CD14-positive monocyte (primary cell): ENCODE measurements around the gene NECAB2. TPM values are rescaled to one million over a fixed set of nuclear protein-coding genes. Genes with fewer than 3 reads are reported as not detected.

Experiments
- DNase-seq, 3 donors: peaks; one replicate each; pipeline ENCODE4 v3.0.0-alpha.2; 2011 to 2022
- H2AFZ ChIP-seq: 2 replicates; pipeline ENCODE4 v1.6.0; 2012; ENCODE audit warnings: mild to moderate bottlenecking, low read depth, low read length, inconsistent platforms; ENCODE audit not compliant: insufficient read depth, poor library complexity, severe bottlenecking
- H3K27ac ChIP-seq, 2 donors: 1 replicate in 1 of 2; 2 replicates in 1 of 2; pipeline ENCODE4 v1.5.1; 2012 to 2013; ENCODE audit warnings: low read length in 2 of 2, control low read depth in 1 of 2, inconsistent platforms in 1 of 2, low read depth in 1 of 2, mild to moderate bottlenecking in 1 of 2
- H3K27me3 ChIP-seq, 2 donors: one replicate each; pipeline versions ENCODE4 v1.6.0 to v1.6.1; 2011 to 2013; ENCODE audit warnings: low read length in 2 of 2; ENCODE audit not compliant: control insufficient read depth in 2 of 2, insufficient read depth in 2 of 2
- H3K36me3 ChIP-seq, 2 donors: replicated peaks in 1 of 2; 1 replicate in 1 of 2; 2 replicates in 1 of 2; pipeline versions ENCODE4 v1.5.1 to v1.6.1; 2012 to 2013; ENCODE audit warnings: low read length in 2 of 2, control low read depth in 1 of 2, inconsistent platforms in 1 of 2, mild to moderate bottlenecking in 1 of 2; ENCODE audit not compliant: insufficient read depth in 2 of 2, control insufficient read depth in 1 of 2
- H3K4me1 ChIP-seq, 2 donors: 1 replicate in 1 of 2; 2 replicates in 1 of 2; pipeline versions ENCODE4 v1.5.1 to v1.6.1; 2012 to 2013; ENCODE audit warnings: low read length in 2 of 2, control low read depth in 1 of 2, inconsistent platforms in 1 of 2, mild to moderate bottlenecking in 1 of 2, moderate library complexity in 1 of 2; ENCODE audit not compliant: insufficient read depth in 2 of 2, control insufficient read depth in 1 of 2
- H3K4me2 ChIP-seq: replicated peaks from 2 replicates; pipeline ENCODE3; 2012; ENCODE audit warnings: low read length, moderate library complexity, mild to moderate bottlenecking; ENCODE audit not compliant: poor library complexity, severe bottlenecking; ENCODE audit errors: extremely low read depth
- H3K4me3 ChIP-seq, 3 experiments: fragments of 200-600 bp in 1 of 3; sonication (generic) in 1 of 3; replicated peaks in 1 of 3; 1 replicate in 2 of 3; 2 replicates in 1 of 3; pipeline ENCODE4 v1.5.1; 2011 to 2013; ENCODE audit warnings: low read length in 3 of 3, mild to moderate bottlenecking in 3 of 3, control low read depth in 2 of 3, low read depth in 2 of 3, inconsistent platforms in 1 of 3, moderate library complexity in 1 of 3
- H3K79me2 ChIP-seq: 2 replicates; pipeline ENCODE4 v1.6.0; 2012; ENCODE audit warnings: mild to moderate bottlenecking, control low read depth, inconsistent platforms, low read length, moderate library complexity; ENCODE audit not compliant: insufficient read depth
- H3K9ac ChIP-seq: 2 replicates; pipeline ENCODE4 v1.6.0; 2017; ENCODE audit warnings: low read length, mild to moderate bottlenecking; ENCODE audit not compliant: insufficient read depth, poor library complexity, severe bottlenecking
- H3K9me3 ChIP-seq, 2 donors: replicated peaks in 1 of 2; 1 replicate in 1 of 2; 2 replicates in 1 of 2; pipeline versions ENCODE4 v1.5.1 to v1.6.1; 2012 to 2013; ENCODE audit warnings: low read length in 2 of 2, control low read depth in 1 of 2; ENCODE audit not compliant: control insufficient read depth in 1 of 2, insufficient read depth in 1 of 2
- H4K20me1 ChIP-seq: 2 replicates; pipeline ENCODE4 v1.6.0; 2012; ENCODE audit warnings: mild to moderate bottlenecking, low read length, control low read depth, moderate library complexity; ENCODE audit not compliant: insufficient read depth
- H3K27ac Mint-ChIP-seq, 7 donors: one replicate each; pipeline ENCODE4 v1.8.0; 2020; ENCODE audit warnings: mild to moderate bottlenecking in 7 of 7, mixed read lengths in 7 of 7, moderate library complexity in 6 of 7, inconsistent platforms in 2 of 7
- H3K27me3 Mint-ChIP-seq, 3 donors: one replicate each; pipeline ENCODE4 v1.8.0; 2021 to 2022; ENCODE audit warnings: low read depth in 3 of 3, mild to moderate bottlenecking in 3 of 3, mixed read lengths in 3 of 3, moderate library complexity in 3 of 3, inconsistent platforms in 1 of 3
- H3K36me3 Mint-ChIP-seq, 2 donors: one replicate each; pipeline ENCODE4 v1.8.0; 2020; ENCODE audit warnings: mixed read lengths in 2 of 2, inconsistent platforms in 1 of 2, mild to moderate bottlenecking in 1 of 2
- H3K4me1 Mint-ChIP-seq: one replicate; pipeline ENCODE4 v1.8.0; 2020; ENCODE audit warnings: mild to moderate bottlenecking, mixed read lengths
- H3K4me3 Mint-ChIP-seq, 2 donors: one replicate each; pipeline ENCODE4 v1.8.0; 2020; ENCODE audit warnings: mild to moderate bottlenecking in 2 of 2, mixed read lengths in 2 of 2, moderate library complexity in 1 of 2
- H3K9me3 Mint-ChIP-seq, 7 donors: one replicate each; pipeline ENCODE4 v1.8.0; 2020 to 2022; ENCODE audit warnings: mixed read lengths in 7 of 7, mild to moderate bottlenecking in 6 of 7, moderate library complexity in 6 of 7, inconsistent platforms in 2 of 7
- WGBS: methylation state at CpG from one replicate; pipeline ENCODE4 v1.1.5; 2013; ENCODE audit warnings: missing lambda C conversion rate; ENCODE audit not compliant: insufficient coverage; 5-methylcytosine and 5-hydroxymethylcytosine counted together
- intact Hi-C, 2 donors: fragments of 100-400 bp; cut with micrococcal nuclease; formaldehyde crosslinking; loops; one replicate each; pipeline versions ENCODE4 v1.15.0 to v1.15.1; 2023
- polyA plus RNA-seq, 3 donors: library from polyadenylated mRNA; depleted of rRNA in 1 of 3; unstranded in 2 of 3; stranded (reverse) in 1 of 3; fragments of 300-500 nt in 2 of 3; fragments of >200 nt in 1 of 3; fragmentation: Illumina TruSeq in 2 of 3; gene quantifications; 1 replicate in 2 of 3; 2 replicates in 1 of 3; pipeline ENCODE4 v1.2.3, GENCODE V29; 2012 to 2021
- TF ChIP-seq, protein P1 (sequence below): fragments of 200-600 bp; IDR thresholded peaks from one replicate; pipeline ENCODE4 v1.8.0; 2022; ENCODE audit warnings: antibody characterized with exemption, mild to moderate bottlenecking

Gene NECAB2
- polyA plus RNA-seq, 3 donors, result 0.33 to 1.4 (median 0.52) TPM

DNA sequence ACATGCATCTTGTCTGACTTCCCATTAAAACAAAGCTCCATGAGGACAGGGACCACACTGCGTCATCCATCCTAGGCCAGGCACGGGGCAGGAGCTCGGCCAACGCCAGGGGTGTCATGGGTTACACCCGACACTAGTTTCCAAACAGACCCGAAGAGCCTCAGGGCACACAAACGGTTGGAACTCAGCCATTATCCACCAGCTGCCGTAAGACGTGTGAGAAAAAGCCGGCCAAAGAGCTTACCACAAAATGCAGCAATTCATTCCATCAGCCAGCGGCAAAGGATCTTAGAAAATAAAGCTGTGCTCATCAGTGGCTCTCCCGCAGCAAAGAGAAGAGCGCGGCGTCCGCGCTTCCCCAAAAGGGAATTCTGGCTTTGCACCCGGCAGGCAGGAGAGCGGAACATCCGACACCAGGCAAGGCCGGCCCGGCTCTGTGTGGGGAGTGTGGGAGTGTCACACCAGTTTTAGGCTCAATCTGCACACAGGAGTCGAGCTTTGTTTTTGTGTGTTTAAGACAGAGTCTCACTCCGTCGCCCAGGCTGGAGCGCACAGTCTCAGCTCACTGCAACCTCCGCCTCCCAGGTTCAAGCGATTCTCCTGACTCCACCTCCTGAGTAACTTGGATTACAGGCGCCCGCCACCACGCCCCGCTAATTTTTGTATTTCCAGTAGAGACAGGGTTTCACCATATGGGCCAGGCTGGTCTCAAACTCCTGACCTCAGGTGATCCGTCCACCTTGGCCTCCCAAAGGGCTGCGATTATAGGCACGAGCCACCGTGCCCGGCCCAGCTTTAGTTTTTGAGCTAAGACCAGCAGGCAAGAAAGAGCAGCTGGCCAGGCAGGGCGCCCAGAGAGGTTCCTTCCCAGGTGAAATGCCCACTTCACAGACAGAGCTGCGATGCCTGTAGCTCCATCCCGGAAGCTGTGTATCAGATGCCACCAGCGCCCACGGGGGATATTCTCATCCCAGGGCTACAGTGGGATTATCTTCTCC, 73.1 kb downstream of the NECAB2 start:
- H2AFZ ChIP-seq, result no peak overlapping the region

DNA sequence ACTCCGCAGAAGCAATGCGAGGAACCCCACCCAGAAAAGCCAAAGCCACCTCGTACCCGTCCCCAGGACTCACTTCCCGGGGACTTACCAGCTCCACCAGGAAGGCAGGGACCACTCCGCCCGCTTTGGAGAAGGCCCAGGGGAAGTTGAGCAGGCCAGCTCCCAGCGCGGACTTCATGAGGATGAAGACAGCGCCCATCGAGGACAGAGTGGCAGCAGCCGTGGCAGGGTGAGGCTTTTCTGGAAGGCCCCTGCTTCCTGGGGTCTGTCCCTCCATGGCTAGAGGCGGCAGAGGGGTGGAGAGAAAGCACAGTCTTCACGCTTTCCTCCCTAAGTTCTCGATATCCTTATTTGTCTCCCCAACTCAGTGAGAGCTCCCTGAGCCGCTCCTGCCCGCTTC, 73.8 kb downstream of the NECAB2 start:
- Histone ChIP-seq H2AFZ (no peak overlapping the region), H3K4me2 (no peak overlapping the region), H3K36me3 (no peaks in the 10 kb centered on the region), H3K4me3 (no peak overlapping the region), H3K27me3 (peaks cover 0 to 47% of the 10 kb centered on the region in 2 donors), H3K4me1 (no peaks in the 10 kb centered on the region), H3K9me3 (no peaks in the 10 kb centered on the region), H3K27ac (no peak overlapping the region), H3K79me2 (no peaks in the 10 kb centered on the region), H4K20me1 (no peaks in the 10 kb centered on the region), H3K9ac (no peak overlapping the region)
- Mint-ChIP-seq H3K27me3 (peaks cover 51 to 77% (median 59%) of the 10 kb centered on the region in 3 donors), H3K4me3 (no peak overlapping the region), H3K27ac (no peak overlapping the region), H3K4me1 (no peaks in the 10 kb centered on the region), H3K36me3 (no peaks in the 10 kb centered on the region), H3K9me3 (peaks cover 0 to 6% (median 0%) of the 10 kb centered on the region in 7 donors)
- 85% methylated on average over 16 of the region's 17 CpGs for WGBS
- TF ChIP-seq, protein P1, sequence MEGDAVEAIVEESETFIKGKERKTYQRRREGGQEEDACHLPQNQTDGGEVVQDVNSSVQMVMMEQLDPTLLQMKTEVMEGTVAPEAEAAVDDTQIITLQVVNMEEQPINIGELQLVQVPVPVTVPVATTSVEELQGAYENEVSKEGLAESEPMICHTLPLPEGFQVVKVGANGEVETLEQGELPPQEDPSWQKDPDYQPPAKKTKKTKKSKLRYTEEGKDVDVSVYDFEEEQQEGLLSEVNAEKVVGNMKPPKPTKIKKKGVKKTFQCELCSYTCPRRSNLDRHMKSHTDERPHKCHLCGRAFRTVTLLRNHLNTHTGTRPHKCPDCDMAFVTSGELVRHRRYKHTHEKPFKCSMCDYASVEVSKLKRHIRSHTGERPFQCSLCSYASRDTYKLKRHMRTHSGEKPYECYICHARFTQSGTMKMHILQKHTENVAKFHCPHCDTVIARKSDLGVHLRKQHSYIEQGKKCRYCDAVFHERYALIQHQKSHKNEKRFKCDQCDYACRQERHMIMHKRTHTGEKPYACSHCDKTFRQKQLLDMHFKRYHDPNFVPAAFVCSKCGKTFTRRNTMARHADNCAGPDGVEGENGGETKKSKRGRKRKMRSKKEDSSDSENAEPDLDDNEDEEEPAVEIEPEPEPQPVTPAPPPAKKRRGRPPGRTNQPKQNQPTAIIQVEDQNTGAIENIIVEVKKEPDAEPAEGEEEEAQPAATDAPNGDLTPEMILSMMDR, result no peak
- intact Hi-C loops, result no loop called here
- no peak for DNase-seq

More for the DNA sequence above, 73.1 kb downstream of the NECAB2 start:
- no peak overlapping the region for H3K27ac Mint-ChIP-seq
- 92% methylated on average over 35 of the region's 42 CpGs for WGBS
- Histone ChIP-seq H3K4me1 (no peaks in the 10 kb centered on the region), H4K20me1 (no peaks in the 10 kb centered on the region), H3K9me3 (peaks cover 4 to 6% of the 10 kb centered on the region in 2 donors), H3K79me2 (no peaks in the 10 kb centered on the region), H3K27me3 (peaks cover 0 to 50% of the 10 kb centered on the region in 2 donors), H3K4me3 (no peak overlapping the region), H3K36me3 (no peaks in the 10 kb centered on the region), H3K27ac (no peak overlapping the region), H3K4me2 (no peak overlapping the region), H3K9ac (no peak overlapping the region)
- TF ChIP-seq, protein P1, result no peak
- H3K27me3 Mint-ChIP-seq, result peaks cover 56 to 81% (median 64%) of the 10 kb centered on the region in 3 donors
- no peak for DNase-seq
- intact Hi-C loops, result no loop called here
- H3K9me3 Mint-ChIP-seq, result peaks cover 5 to 12% (median 6%) of the 10 kb centered on the region in 7 donors
- no peaks in the 10 kb centered on the region for H3K36me3 Mint-ChIP-seq
- peak overlapping the region in 1 of 2 donors; percentile 1 for H3K4me3 Mint-ChIP-seq
- H3K4me1 Mint-ChIP-seq, result no peaks in the 10 kb centered on the region
